OCI-LY1 (cell line): ENCODE measurements around the gene OR51E1.

Experiments
- EZH2 ChIP-seq: fragments of 200-600 bp; sonication (generic), shearing (Covaris generic); IDR thresholded peaks from 2 replicates; pipeline ENCODE4 v1.8.0; 2017; ENCODE audit warnings: borderline replicate concordance, mixed run types, mild to moderate bottlenecking, antibody characterized with exemption, low read length, moderate library complexity, mixed read lengths
- TF ChIP-seq, protein P1 (sequence below): fragments of 200-600 bp; sonication (generic), shearing (Covaris generic); IDR thresholded peaks from 2 replicates; pipeline ENCODE4 v1.5.1; 2017; ENCODE audit warnings: mild to moderate bottlenecking, antibody characterized with exemption, low read length, moderate library complexity, mixed read lengths

- TF ChIP-seq, protein P1, sequence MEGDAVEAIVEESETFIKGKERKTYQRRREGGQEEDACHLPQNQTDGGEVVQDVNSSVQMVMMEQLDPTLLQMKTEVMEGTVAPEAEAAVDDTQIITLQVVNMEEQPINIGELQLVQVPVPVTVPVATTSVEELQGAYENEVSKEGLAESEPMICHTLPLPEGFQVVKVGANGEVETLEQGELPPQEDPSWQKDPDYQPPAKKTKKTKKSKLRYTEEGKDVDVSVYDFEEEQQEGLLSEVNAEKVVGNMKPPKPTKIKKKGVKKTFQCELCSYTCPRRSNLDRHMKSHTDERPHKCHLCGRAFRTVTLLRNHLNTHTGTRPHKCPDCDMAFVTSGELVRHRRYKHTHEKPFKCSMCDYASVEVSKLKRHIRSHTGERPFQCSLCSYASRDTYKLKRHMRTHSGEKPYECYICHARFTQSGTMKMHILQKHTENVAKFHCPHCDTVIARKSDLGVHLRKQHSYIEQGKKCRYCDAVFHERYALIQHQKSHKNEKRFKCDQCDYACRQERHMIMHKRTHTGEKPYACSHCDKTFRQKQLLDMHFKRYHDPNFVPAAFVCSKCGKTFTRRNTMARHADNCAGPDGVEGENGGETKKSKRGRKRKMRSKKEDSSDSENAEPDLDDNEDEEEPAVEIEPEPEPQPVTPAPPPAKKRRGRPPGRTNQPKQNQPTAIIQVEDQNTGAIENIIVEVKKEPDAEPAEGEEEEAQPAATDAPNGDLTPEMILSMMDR: no peak
- TF ChIP-seq EZH2: no peak
Observed at GRCh38 chr11:4606231-4607015, 37.4 kb upstream of the OR51E1 start.
